IMR-90 (cell line): Measurements from ENCODE around the gene HAUS5. TPM values are rescaled to one million over a fixed set of nuclear protein-coding genes. Genes with fewer than 3 reads are reported as not detected.

ENCODE experiments used
- ATAC-seq: fragments of 200-7000 bp; cut with Tn5 transposase; 2 replicates; pipeline ENCODE4 v1.9.1; 2020; ENCODE audit warnings: low read depth, mild to moderate bottlenecking, moderate library complexity
- BruUV-seq: library from RNA; stranded (reverse); fragments of 400-500 nt; replicated peaks from 2 replicates; lab custom pipeline; 2021; lab: Mats Ljungman, UMichigan
- CTCF ChIA-PET: fragments of 300-600 bp; formaldehyde crosslinking; extraction: SDS; loops from one replicate; lab custom pipeline; 2021; ENCODE audit warnings: antibody characterized with exemption; lab: Yijun Ruan, JAX
- POLR2A ChIA-PET: fragments of 300-600 bp; sonication (Branson Sonifier 250); formaldehyde crosslinking; loops from one replicate; lab custom pipeline; 2022; ENCODE audit warnings: antibody characterized with exemption; ENCODE audit not compliant: unreplicated experiment; lab: Charles Lee
- DNase-seq: peaks from one replicate; pipeline ENCODE4 v3.0.0; 2013
- H2AFZ ChIP-seq: replicated peaks from 2 replicates; pipeline ENCODE3; 2013; ENCODE audit warnings: low read length, mild to moderate bottlenecking; ENCODE audit not compliant: poor library complexity
- H2AK5ac ChIP-seq: 2 replicates; pipeline ENCODE4 v1.6.1; 2013; ENCODE audit warnings: low read depth, low read length, inconsistent platforms
- H2AK9ac ChIP-seq: replicated peaks from 2 replicates; pipeline ENCODE3; 2013; ENCODE audit warnings: mild to moderate bottlenecking, low read depth, low read length, moderate library complexity; ENCODE audit not compliant: poor library complexity
- H2BK120ac ChIP-seq: 2 replicates; pipeline ENCODE4 v1.6.1; 2013; ENCODE audit warnings: low read depth, low read length, inconsistent platforms
- H2BK15ac ChIP-seq: 3 replicates; pipeline ENCODE4 v1.6.1; 2013; ENCODE audit warnings: low read depth, low read length, inconsistent platforms
- H2BK20ac ChIP-seq: 2 replicates; pipeline ENCODE4 v1.6.1; 2013; ENCODE audit warnings: low read depth, mild to moderate bottlenecking, inconsistent platforms, low read length, moderate library complexity
- H2BK5ac ChIP-seq: 2 replicates; pipeline ENCODE4 v1.6.1; 2013; ENCODE audit warnings: mild to moderate bottlenecking, low read depth, low read length, inconsistent platforms; ENCODE audit not compliant: poor library complexity, severe bottlenecking
- H3K14ac ChIP-seq: replicated peaks from 2 replicates; pipeline ENCODE4 v1.6.1; 2013; ENCODE audit warnings: low read depth, low read length, inconsistent platforms
- H3K18ac ChIP-seq: 2 replicates; pipeline ENCODE4 v1.6.1; 2013; ENCODE audit warnings: low read depth, low read length, control low read depth
- H3K23ac ChIP-seq: 2 replicates; pipeline ENCODE4 v1.6.1; 2013; ENCODE audit warnings: low read depth, low read length, inconsistent platforms
- H3K27ac ChIP-seq: 2 replicates; pipeline ENCODE4 v1.5.1; 2013; ENCODE audit warnings: mild to moderate bottlenecking, control low read depth, low read length; ENCODE audit not compliant: insufficient read depth
- H3K27me3 ChIP-seq: 2 replicates; pipeline ENCODE4 v1.6.1; 2013; ENCODE audit warnings: low read length; ENCODE audit not compliant: control insufficient read depth, insufficient read depth
- H3K36me3 ChIP-seq: 2 replicates; pipeline ENCODE4 v1.6.1; 2013; ENCODE audit warnings: low read length, mixed read lengths; ENCODE audit not compliant: control insufficient read depth, insufficient read depth
- H3K4ac ChIP-seq: 2 replicates; pipeline ENCODE4 v1.6.1; 2013; ENCODE audit warnings: low read depth, low read length, inconsistent platforms
- H3K4me1 ChIP-seq: 2 replicates; pipeline ENCODE4 v1.6.1; 2013; ENCODE audit warnings: low read length, mixed read lengths; ENCODE audit not compliant: control insufficient read depth, insufficient read depth
- H3K4me2 ChIP-seq: 2 replicates; pipeline ENCODE4 v1.6.1; 2013; ENCODE audit warnings: low read depth, mild to moderate bottlenecking, control low read depth, low read length, moderate library complexity
- H3K4me3 ChIP-seq: 2 replicates; pipeline ENCODE4 v1.5.1; 2013; ENCODE audit warnings: low read depth, mild to moderate bottlenecking, control low read depth, low read length, moderate library complexity; ENCODE audit not compliant: insufficient read depth
- H3K56ac ChIP-seq: 2 replicates; pipeline ENCODE4 v1.6.1; 2013; ENCODE audit warnings: low read length, inconsistent platforms; ENCODE audit not compliant: insufficient read depth; ENCODE audit errors: extremely low read depth
- H3K79me1 ChIP-seq, 2 experiments: 2 replicates each; pipeline ENCODE4 v1.6.1; 2013; ENCODE audit warnings: low read length in 2 of 2, inconsistent platforms in 1 of 2, low read depth in 1 of 2
- H3K9ac ChIP-seq: 2 replicates; pipeline ENCODE4 v1.6.1; 2013; ENCODE audit warnings: low read depth, low read length, control low read depth
- H3K9me1 ChIP-seq: 2 replicates; pipeline ENCODE4 v1.6.1; 2013; ENCODE audit warnings: low read length, inconsistent platforms; ENCODE audit not compliant: insufficient read depth
- H3K9me3 ChIP-seq: 2 replicates; pipeline ENCODE4 v1.6.1; 2013; ENCODE audit warnings: low read length; ENCODE audit not compliant: control insufficient read depth, insufficient read depth
- H4K20me1 ChIP-seq: 2 replicates; pipeline ENCODE4 v1.6.1; 2013; ENCODE audit warnings: low read length, inconsistent platforms; ENCODE audit not compliant: insufficient read depth
- H4K5ac ChIP-seq: 2 replicates; pipeline ENCODE4 v1.6.1; 2013; ENCODE audit warnings: mild to moderate bottlenecking, low read depth, low read length, control low read depth
- H4K8ac ChIP-seq, 2 experiments: 2 replicates each; pipeline ENCODE4 v1.6.1; 2013; ENCODE audit warnings: low read depth in 2 of 2, low read length in 2 of 2, control low read depth in 1 of 2, inconsistent platforms in 1 of 2
- H4K91ac ChIP-seq: 2 replicates; pipeline ENCODE4 v1.6.1; 2013; ENCODE audit warnings: low read depth, low read length, inconsistent platforms; ENCODE audit not compliant: insufficient read depth
- CEBPB ChIP-seq: IDR thresholded peaks from 2 replicates; pipeline ENCODE4 v1.6.1; 2012; ENCODE audit warnings: low read depth, low read length, improper control_type of control experiment
- POLR2A ChIP-seq: IDR thresholded peaks from 2 replicates; pipeline ENCODE4 v1.6.1; 2012; ENCODE audit warnings: mild to moderate bottlenecking, low read depth, low read length
- WGBS, 2 experiments: methylation state at CpG; one replicate each; pipeline versions ENCODE4 v1.1.5 to v1.1.7; 2013; ENCODE audit warnings: missing lambda C conversion rate in 2 of 2; ENCODE audit not compliant: insufficient read length in 1 of 2; ENCODE audit errors: extremely low coverage in 2 of 2; 5-methylcytosine and 5-hydroxymethylcytosine counted together
- dilution Hi-C: fragments of 300-500 bp; cut with HindIII; formaldehyde crosslinking; loops from one replicate; pipeline ENCODE4 v1.14.3; 2018; ENCODE audit warnings: low sequenced_read_pairs; ENCODE audit not compliant: unreplicated experiment
- in situ Hi-C: fragments of 300-500 bp; cut with MboI; formaldehyde crosslinking; loops from 3 replicates; pipeline ENCODE4 v1.14.3; 2019; ENCODE audit warnings: low sequenced_read_pairs, inconsistent platforms, mixed read lengths
- intact Hi-C: fragments of 100-400 bp; cut with micrococcal nuclease; formaldehyde crosslinking; loops from 2 replicates; pipeline ENCODE4 v1.10.0; 2022
- polyA plus RNA-seq, 3 experiments: library from polyadenylated mRNA; depleted of rRNA; stranded (reverse); fragments of >200 nt; gene quantifications; 2 replicates each; pipeline ENCODE4 v1.2.3, GENCODE V29; 2012; ENCODE audit warnings: low replicate concordance in 1 of 3
- total RNA-seq: library from RNA; depleted of rRNA; stranded (reverse); fragments of >200 nt; gene quantifications from 2 replicates; pipeline ENCODE4 v1.2.3, GENCODE V29; 2012

The HAUS5 gene
- total and polyA plus RNA-seq, 2 of the 4 experiments (the other 2 are of a cell fraction) = 3.4 to 6.2 TPM

DNA sequence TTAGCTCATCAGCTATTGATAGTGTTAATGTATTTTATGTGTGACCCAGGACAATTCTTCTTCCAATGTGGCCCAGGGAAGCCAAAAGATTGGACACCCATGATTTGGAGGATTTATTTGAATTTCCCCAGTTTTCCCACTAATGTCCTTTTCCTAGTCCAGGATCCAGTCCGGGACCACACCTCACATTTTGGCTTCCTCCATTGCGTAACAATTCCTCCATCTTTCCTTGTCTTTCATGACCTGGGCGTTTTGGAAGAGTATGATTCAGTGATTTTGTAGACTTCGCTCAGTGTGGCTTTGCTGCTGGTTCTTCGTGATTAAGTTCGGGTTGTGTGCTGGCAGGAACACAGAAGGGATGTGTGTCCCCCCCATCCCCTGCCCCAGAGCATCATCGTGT is 45.8 kb upstream of the HAUS5 start:
- H3K9me1 ChIP-seq = no peaks in the 10 kb centered on the region
- BruUV-seq = no TSS peak
- dilution Hi-C loops = no loop called here
- no peaks in the 10 kb centered on the region for H4K20me1 ChIP-seq
- intact Hi-C loops = no loop called here
- H2BK5ac ChIP-seq = no peak overlapping the region
- no peak overlapping the region for H3K9ac ChIP-seq
- in situ Hi-C loops = no loop called here
- peaks cover 12% of the 10 kb centered on the region for H3K27me3 ChIP-seq
- no peaks in the 10 kb centered on the region for H3K4me1 ChIP-seq
- H3K79me1 ChIP-seq = no peaks in the 10 kb centered on the region
- no peak overlapping the region for H2BK120ac ChIP-seq
- TF ChIP-seq POLR2A (no peak), CEBPB (peak; percentile 77)
- no peak overlapping the region for H2BK15ac ChIP-seq
- no peaks in the 10 kb centered on the region for H3K36me3 ChIP-seq
- ATAC-seq (no peak), DNase-seq (no peak)
- WGBS, 2 experiments = no CpG with 5 or more reads among the region's 7 CpGs
- no peak overlapping the region for H3K23ac ChIP-seq
- no peak overlapping the region for H2BK20ac ChIP-seq
- H4K91ac ChIP-seq = no peak overlapping the region
- H4K5ac ChIP-seq = no peak overlapping the region
- no peak overlapping the region for H3K4me2 ChIP-seq
- POLR2A ChIA-PET = no interaction called here
- no peak overlapping the region for H3K18ac ChIP-seq
- CTCF ChIA-PET = no interaction called here
- no peak overlapping the region for H3K4ac ChIP-seq
- peak overlapping the region; percentile 21 for H2AFZ ChIP-seq
- H3K27ac ChIP-seq = no peak overlapping the region
- no peak overlapping the region for H4K8ac ChIP-seq
- H3K4me3 ChIP-seq = no peak overlapping the region
- H2AK9ac ChIP-seq = no peak overlapping the region
- H3K9me3 ChIP-seq = no peaks in the 10 kb centered on the region
- no peak overlapping the region for H3K14ac ChIP-seq
- H3K56ac ChIP-seq = no peak overlapping the region
- no peak overlapping the region for H2AK5ac ChIP-seq
